GM10847 (cell line): ENCODE data around the gene CHST12.

ENCODE experiments used
- POLR2A ChIP-seq: IDR thresholded peaks from 2 replicates; pipeline ENCODE4 v1.6.1; 2011; ENCODE audit not compliant: insufficient read length; ENCODE audit errors: extremely low read depth

CHST12 gene

GRCh38 chr7:2438186-2438585 lies 34.8 kb downstream of the CHST12 start:
- no peak for TF ChIP-seq POLR2A

DNA sequence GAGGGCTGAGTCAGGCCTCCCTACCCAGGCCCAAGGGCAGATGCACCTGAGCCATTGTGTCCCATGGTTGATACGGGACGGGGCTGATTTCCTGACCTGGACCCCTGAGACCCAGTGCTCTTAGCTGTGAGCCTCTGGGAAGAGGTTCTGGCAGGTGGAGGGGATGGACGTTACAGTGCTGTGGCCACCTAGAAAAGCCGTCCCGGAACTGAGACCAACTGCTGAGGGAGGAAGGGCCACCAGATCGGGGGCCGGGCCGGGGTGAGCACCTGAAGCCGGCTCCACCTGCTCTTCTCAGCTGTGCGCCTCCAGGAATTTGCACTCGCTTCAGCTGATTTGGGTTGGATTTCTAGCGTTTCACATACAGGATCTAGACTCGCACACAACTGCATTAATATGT lies 35.4 kb downstream of the CHST12 start:
- no peak for TF ChIP-seq POLR2A

DNA sequence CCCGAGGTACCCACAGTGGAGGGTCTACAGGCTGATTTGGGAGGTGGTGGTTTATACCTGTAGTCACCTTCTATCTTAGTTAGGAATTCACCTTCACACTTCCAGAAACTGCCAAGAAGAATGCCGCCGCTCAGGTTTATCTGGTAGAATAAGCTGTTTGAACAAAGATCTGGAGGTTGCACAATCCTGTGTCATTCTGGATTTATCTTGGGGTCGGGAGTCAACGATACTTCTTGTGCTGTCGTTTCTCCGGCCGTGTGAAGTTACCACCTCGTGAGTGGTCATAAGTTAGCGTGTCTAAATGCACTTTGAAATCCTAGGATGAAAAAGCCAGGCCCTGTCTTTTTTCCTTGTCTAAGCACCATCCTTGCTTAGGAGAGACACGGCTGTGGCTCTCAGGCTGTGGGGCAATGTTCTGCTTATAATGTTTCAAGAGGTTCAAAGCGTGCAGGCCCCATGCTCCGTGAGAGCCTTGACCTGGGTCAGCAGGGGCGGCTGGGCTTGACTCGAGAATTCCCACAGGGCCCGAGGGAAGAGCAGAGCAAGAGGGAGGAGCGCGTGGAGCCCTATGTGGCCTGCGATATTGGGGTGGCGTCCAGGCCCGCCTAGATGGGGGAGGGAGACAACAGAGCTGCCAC lies 37.3 kb downstream of the CHST12 start:
- TF ChIP-seq POLR2A, result no peak

DNA sequence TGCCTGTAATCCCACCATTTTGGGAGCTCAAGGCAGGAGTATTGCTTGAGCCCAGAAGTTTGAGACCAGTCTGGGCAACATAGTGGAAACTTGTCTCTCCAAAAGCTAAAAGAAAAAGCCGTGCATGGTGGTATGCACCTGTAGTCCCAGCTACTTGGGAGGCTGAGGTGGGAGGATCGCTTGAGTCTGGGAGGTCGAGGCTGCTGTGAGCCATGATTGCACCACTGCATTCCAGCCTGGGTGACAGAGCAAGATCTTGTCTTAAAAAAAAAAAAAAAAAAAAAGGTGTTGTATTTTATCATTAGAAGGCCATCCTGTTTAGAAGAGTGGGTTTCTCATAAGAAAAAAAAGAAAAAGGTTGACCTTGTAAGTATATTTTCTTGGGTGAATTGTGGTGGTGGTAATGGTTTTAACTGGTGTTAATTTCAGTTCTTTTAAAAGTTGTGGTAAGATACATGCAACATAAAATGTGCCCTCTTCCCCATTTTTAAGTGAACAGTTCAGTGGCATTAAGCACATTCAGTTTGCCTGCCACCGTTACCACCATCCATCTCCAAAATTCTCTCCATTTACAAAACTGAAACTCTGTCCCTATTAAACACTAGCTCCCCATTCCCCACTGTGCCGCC lies 38.1 kb downstream of the CHST12 start:
- no peak for TF ChIP-seq POLR2A

DNA sequence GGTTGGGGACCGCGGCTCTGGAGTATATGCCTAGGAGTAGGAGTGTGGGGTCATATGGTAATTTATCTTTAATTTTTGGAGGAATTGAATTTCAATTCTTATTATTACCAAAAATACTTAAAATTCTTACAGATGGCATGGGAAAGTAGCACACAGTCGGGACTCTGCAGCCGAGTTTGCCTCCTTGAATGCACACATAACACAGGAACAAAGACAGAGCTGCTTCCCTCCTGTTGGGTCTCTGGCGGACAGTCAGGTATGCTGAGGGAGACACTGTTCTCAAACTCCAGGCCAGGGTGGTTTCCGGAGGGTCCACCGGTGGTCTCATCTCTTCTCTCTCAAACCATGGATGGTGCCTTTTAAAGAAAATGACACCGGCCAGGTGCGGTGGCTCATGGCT lies 40.1 kb downstream of the CHST12 start:
- TF ChIP-seq POLR2A, result no peak

DNA sequence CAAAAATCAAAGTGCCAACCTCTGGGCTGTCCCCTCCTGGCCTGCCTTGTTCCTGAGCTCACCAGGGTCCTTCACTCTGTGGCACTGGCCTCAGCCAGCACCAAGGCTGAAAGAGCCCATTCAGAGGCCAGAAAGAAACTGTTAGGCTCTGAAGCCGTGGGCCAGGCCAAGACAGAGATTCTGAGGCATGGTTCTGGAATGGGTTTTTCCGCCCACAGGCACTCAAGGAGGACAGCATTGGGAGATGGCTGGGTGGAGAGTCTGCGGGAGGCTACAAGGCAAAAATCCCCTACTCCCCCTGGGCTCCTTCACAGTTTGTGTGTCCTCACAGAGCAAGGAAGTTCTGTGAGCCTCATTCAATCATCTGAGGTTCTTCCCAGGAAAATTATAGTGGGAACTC lies 41.1 kb downstream of the CHST12 start:
- TF ChIP-seq POLR2A, result no peak

DNA sequence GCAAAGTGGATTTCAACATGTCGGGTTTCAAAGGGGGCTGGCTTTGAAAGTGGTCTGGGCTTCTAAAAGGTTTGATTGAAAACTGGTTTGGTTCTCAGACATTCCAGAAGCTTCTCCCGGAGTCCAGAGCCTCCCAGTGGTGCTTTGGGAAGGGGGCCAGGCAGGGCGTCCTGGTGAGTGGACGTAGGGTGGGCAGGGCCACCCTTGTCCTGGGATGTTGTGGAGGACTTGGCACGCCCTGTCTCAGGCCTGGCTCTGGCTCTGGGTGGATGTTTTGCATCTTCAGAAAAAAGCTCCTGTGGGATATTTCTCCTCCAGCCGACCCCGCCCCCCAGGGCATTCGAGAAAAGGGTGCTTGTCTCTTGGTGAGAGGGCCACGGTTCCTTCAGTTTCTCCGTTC lies 41.6 kb downstream of the CHST12 start:
- no peak for TF ChIP-seq POLR2A

GRCh38 chr7:2445898-2446555 lies 42.6 kb downstream of the CHST12 start:
- no peak for TF ChIP-seq POLR2A

GRCh38 chr7:2446676-2447075 lies 43.3 kb downstream of the CHST12 start:
- no peak for TF ChIP-seq POLR2A

DNA sequence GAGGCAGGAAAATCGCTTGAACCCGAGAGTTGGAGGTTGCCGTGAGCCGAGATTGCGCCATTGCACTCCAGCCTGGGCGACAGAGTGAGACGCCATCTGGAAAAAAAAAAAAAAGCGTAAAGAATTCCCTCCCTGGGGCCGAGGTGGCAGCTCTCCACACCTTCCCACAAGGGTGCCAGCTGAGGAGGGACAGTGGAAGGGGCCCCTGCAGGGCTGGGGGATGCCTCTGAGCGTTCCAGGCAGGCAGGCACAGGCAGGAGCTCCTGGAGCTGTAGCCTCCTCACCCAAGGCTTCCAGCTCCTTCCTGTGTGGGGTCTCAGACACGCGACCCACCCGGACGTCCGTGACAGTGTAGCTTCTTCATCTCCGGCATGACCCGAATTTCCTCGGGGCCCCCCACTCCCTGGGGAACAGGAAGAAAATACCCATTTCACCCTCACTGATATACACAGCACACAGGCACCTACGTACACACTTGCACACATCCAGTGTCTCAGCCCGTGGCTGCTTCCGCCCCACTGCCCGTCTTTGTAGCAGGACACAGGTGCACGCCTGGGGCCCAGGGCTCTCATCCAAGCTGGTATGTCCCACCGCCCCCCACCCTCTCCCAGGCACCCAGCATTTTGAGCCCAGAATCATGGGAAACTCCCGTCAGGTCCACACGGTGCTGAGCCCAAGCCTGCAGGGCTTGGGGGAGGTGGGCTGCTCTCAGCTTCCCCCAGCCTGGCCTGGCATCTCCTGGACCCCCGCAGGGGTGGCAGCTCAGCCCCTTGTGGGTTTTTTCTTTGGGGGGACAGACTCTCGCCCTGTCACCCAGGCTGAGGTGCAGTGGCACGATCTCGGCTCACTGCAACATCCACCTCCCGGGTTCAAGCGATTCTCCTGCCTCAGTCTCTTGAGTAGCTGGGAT lies 47.0 kb downstream of the CHST12 start:
- TF ChIP-seq POLR2A, result no peak

DNA sequence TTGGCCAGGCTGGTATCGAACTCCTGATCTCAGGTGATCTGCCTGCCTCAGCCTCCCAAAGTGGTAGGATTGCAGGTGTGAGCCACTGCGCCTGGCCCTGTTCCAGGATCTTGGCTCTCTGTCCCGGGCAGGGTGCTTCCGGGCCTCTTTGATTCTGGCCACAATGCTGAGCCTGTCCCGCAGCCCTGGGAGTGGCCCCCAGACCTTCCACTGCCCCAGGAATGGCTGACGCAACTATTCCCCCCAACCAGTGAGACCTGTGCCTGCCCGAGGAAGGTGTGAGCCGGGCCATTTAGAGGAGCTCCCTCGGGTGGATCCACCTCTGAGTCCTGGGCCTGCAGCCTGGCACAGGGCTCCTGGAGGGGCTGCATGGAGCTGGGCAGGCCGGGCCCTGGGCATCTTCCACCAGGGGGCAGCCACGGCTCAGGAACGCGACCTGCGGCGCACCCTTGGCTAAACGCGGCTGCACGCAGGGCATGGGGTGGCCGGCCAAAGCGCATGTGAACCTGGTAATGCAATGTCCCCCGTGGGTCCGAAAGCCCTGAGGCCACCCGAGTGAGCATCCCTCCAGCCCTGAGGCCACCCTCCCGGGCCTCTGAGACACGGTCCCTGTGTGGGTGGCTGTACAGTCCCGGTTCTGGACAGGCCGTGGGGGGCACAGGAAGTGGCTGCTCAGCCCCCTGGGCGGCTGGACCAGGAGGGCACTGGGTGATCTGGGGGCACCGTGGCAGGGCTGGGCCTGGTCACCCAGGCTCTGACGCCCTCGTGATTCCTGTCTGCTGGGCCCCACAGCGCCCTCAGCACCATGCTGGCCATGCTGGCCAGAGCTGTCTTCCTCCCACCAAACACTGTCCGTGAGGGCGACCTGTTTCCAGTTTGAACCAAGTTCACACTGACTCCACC lies 48.0 kb downstream of the CHST12 start:
- TF ChIP-seq POLR2A, result no peak

DNA sequence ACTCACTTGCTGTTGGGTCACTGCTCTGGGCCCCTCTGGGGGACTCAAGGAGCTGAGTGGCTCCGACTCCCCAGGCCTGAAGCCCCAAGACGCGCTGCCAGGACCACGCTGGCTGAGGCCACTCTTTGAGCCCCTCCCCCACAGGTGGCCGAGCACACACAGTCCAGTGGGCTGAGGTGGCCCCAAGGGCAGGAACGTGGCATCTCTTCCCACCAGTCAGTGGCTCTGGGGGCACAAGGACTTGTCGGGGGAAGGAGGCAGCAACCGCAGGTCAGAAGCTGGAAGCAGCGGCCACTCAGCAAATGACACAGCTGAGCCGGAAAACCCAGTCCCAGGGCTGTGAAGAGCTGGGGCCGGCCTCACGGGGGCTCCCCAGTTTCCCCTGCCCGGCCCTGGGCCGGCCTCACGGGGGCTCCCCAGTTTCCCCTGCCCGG lies 48.7 kb downstream of the CHST12 start:
- no peak for TF ChIP-seq POLR2A

DNA sequence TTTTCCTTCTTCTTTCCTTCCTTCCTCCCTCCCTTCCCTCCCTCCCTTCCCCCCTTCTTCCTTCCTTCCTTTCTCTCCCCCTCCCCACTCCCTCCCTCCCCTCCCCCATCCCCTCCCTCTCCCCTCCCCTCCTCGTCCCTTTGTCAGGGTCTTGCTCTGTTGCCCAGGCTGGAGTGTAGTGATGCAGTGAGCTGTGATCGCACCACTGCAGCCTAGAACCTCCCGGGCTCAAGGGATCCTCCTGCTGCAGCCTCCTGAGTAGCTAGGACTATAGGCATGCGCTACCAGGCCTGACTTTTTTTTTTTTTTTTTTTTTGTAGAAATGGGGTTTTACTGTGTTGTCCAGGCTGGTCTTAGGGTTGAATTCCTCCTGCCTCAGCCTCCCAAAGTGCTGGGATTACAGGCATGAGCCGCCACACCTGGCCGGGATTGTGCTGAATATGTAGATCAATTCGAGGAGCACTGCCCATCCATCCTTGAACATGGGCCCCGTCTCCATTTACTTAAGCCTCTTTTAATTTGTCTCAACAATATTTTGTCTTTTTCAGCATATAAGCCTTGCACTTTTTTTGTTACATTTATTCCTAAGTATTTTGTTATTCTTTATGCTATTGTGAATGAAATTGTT lies 49.3 kb downstream of the CHST12 start:
- TF ChIP-seq POLR2A, result no peak

GRCh38 chr7:2459674-2460073 lies 56.3 kb downstream of the CHST12 start:
- TF ChIP-seq POLR2A, result no peak
